HepG2 (cell line): ENCODE data around the gene KPNA3. TPM values are rescaled to one million over a fixed set of nuclear protein-coding genes. Genes with fewer than 3 reads are reported as not detected.

Source experiments
- CHD4 ChIP-seq: fragments of 200-600 bp; sonication (generic); IDR thresholded peaks from 2 replicates; pipeline ENCODE4 v1.7.0; 2017; ENCODE audit warnings: mild to moderate bottlenecking, low read length, borderline replicate concordance
- FOSL1 ChIP-seq: sonication (generic); formaldehyde crosslinking; IDR thresholded peaks from 2 replicates; pipeline ENCODE4 v1.9.0; 2021; ENCODE audit warnings: missing genetic modification reagents, borderline replicate concordance
- HES4 ChIP-seq: sonication (generic); formaldehyde crosslinking; IDR thresholded peaks from 2 replicates; pipeline ENCODE4 v1.9.0; 2021; ENCODE audit warnings: mild to moderate bottlenecking, missing genetic modification reagents, borderline replicate concordance
- HHEX ChIP-seq: IDR thresholded peaks from 2 replicates; pipeline ENCODE4 v1.6.1; 2016; ENCODE audit warnings: control low read depth
- KAT7 ChIP-seq: IDR thresholded peaks from 2 replicates; pipeline ENCODE4 v1.6.1; 2018; ENCODE audit warnings: borderline replicate concordance, missing compliant biosample characterization
- KLF12 ChIP-seq: sonication (generic); formaldehyde crosslinking; IDR thresholded peaks from 2 replicates; pipeline ENCODE4 v1.4.0; 2020; ENCODE audit warnings: missing genetic modification reagents, borderline replicate concordance
- KMT2A ChIP-seq: sonication (generic); formaldehyde crosslinking; IDR thresholded peaks from 2 replicates; pipeline ENCODE4 v1.4.0; 2020; ENCODE audit warnings: missing genetic modification reagents
- MYC ChIP-seq: sonication (generic); formaldehyde crosslinking; IDR thresholded peaks from 2 replicates; pipeline ENCODE4 v1.9.0; 2021; ENCODE audit warnings: missing genetic modification reagents, borderline replicate concordance
- NCOA2 ChIP-seq: sonication (generic); formaldehyde crosslinking; IDR thresholded peaks from 2 replicates; pipeline ENCODE4 v1.8.0; 2022; ENCODE audit warnings: inconsistent platforms
- NFE2L1 ChIP-seq: sonication (generic); formaldehyde crosslinking; IDR thresholded peaks from 2 replicates; pipeline ENCODE4 v1.4.0; 2020; ENCODE audit warnings: missing genetic modification reagents, mild to moderate bottlenecking, borderline replicate concordance
- NFKBIZ ChIP-seq: IDR thresholded peaks from 2 replicates; pipeline ENCODE4 v1.6.1; 2018; ENCODE audit warnings: missing genetic modification reagents, missing compliant biosample characterization
- NFYB ChIP-seq: sonication (generic); formaldehyde crosslinking; IDR thresholded peaks from 2 replicates; pipeline ENCODE4 v1.4.0; 2020; ENCODE audit warnings: missing genetic modification reagents
- NKX3-1 ChIP-seq: sonication (generic); formaldehyde crosslinking; IDR thresholded peaks from 2 replicates; pipeline ENCODE4 v1.5.0; 2020; ENCODE audit warnings: missing genetic modification reagents
- PCBP1 ChIP-seq: fragments of 200-400 bp; formaldehyde crosslinking; IDR thresholded peaks from 2 replicates; pipeline ENCODE4 v1.6.1; 2017; ENCODE audit warnings: mild to moderate bottlenecking, low read depth, low read length, borderline replicate concordance
- PHF20 ChIP-seq: sonication (generic); formaldehyde crosslinking; IDR thresholded peaks from 2 replicates; pipeline ENCODE4 v1.5.0; 2020; ENCODE audit warnings: mild to moderate bottlenecking, missing genetic modification reagents
- PHF21A ChIP-seq: sonication (generic); formaldehyde crosslinking; IDR thresholded peaks from 2 replicates; pipeline ENCODE4 v1.5.0; 2020; ENCODE audit warnings: mild to moderate bottlenecking, missing genetic modification reagents
- POGZ ChIP-seq: sonication (generic); formaldehyde crosslinking; IDR thresholded peaks from 2 replicates; pipeline ENCODE4 v1.4.0; 2020; ENCODE audit warnings: mild to moderate bottlenecking, missing genetic modification reagents
- RFXANK ChIP-seq: IDR thresholded peaks from 2 replicates; pipeline ENCODE4 v1.6.1; 2016
- SNRNP70 ChIP-seq: fragments of 200-400 bp; formaldehyde crosslinking; IDR thresholded peaks from 2 replicates; pipeline ENCODE4 v1.6.1; 2017; ENCODE audit warnings: mild to moderate bottlenecking, low read depth, low read length, moderate library complexity
- YY1 ChIP-seq: IDR thresholded peaks from 2 replicates; pipeline ENCODE4 v1.6.1; 2011; ENCODE audit warnings: low read length, low read depth, moderate library complexity, mild to moderate bottlenecking; ENCODE audit not compliant: insufficient read depth, insufficient replicate concordance
- ZNF230 ChIP-seq: sonication (generic); formaldehyde crosslinking; IDR thresholded peaks from 2 replicates; pipeline ENCODE4 v1.4.0; 2020; ENCODE audit warnings: mild to moderate bottlenecking, missing genetic modification reagents
- ZNF350 ChIP-seq: sonication (generic); formaldehyde crosslinking; IDR thresholded peaks from 2 replicates; pipeline ENCODE4 v1.4.0; 2020; ENCODE audit warnings: mild to moderate bottlenecking, low read depth, missing genetic modification reagents, borderline replicate concordance
- ZNF354B ChIP-seq: sonication (generic); formaldehyde crosslinking; IDR thresholded peaks from 2 replicates; pipeline ENCODE4 v1.8.0; 2022; ENCODE audit warnings: mild to moderate bottlenecking, missing genetic modification reagents
- ZNF570 ChIP-seq: sonication (generic); formaldehyde crosslinking; IDR thresholded peaks from 2 replicates; pipeline ENCODE4 v1.4.0; 2020; ENCODE audit warnings: mild to moderate bottlenecking, missing genetic modification reagents, borderline replicate concordance
- ZNF709 ChIP-seq: sonication (generic); formaldehyde crosslinking; IDR thresholded peaks from 2 replicates; pipeline ENCODE4 v1.5.0; 2020; ENCODE audit warnings: mild to moderate bottlenecking, missing genetic modification reagents
- ZNF878 ChIP-seq: sonication (generic); formaldehyde crosslinking; IDR thresholded peaks from 2 replicates; pipeline ENCODE4 v1.8.1; 2023; ENCODE audit warnings: mild to moderate bottlenecking, missing genetic modification reagents, moderate library complexity
- ZNF879 ChIP-seq: sonication (generic); formaldehyde crosslinking; IDR thresholded peaks from 2 replicates; pipeline ENCODE4 v1.8.1; 2023; ENCODE audit warnings: missing genetic modification reagents
- polyA plus RNA-seq, 8 experiments: library from polyadenylated mRNA; depleted of rRNA in 3 of 8; stranded (reverse) in 7 of 8; unstranded in 1 of 8; fragments of >200 nt; fragmentation: Illumina TruSeq in 4 of 8; extraction: Trizol in 4 of 8; gene quantifications; 2 replicates each; pipeline versions ENCODE4 v1.2.1 to v1.2.3, GENCODE V29; 2011 to 2016; ENCODE audit warnings: low read depth in 4 of 8, missing spikeins in 1 of 8, mixed read lengths in 1 of 8; ENCODE audit not compliant: insufficient read depth in 1 of 8
- total RNA-seq, 5 experiments: library from RNA; depleted of rRNA; stranded (reverse); fragments of >200 nt; fragmentation: Illumina TruSeq; extraction: Trizol; gene quantifications; 2 replicates each; pipeline ENCODE4 v1.2.3, GENCODE V29; 2016; ENCODE audit warnings: low read depth in 1 of 5
- TF ChIP-seq, protein P1 (sequence below): sonication (generic); formaldehyde crosslinking; IDR thresholded peaks from 2 replicates; pipeline ENCODE4 v1.5.0; 2020; ENCODE audit warnings: missing genetic modification reagents
- TF ChIP-seq, protein P2 (sequence below): sonication (generic); formaldehyde crosslinking; IDR thresholded peaks from 2 replicates; pipeline ENCODE4 v1.8.0; 2022; ENCODE audit warnings: mild to moderate bottlenecking, missing genetic modification reagents, moderate library complexity
- TF ChIP-seq, protein P3 (sequence below): sonication (generic); formaldehyde crosslinking; IDR thresholded peaks from 2 replicates; pipeline ENCODE4 v1.4.0; 2020; ENCODE audit warnings: missing genetic modification reagents

KPNA3 gene
- total and polyA plus RNA-seq, 2 of the 13 experiments (the other 11 are each of a cell fraction or from before 2014, with no cell fraction given) = 13.0 to 28.9 TPM

DNA sequence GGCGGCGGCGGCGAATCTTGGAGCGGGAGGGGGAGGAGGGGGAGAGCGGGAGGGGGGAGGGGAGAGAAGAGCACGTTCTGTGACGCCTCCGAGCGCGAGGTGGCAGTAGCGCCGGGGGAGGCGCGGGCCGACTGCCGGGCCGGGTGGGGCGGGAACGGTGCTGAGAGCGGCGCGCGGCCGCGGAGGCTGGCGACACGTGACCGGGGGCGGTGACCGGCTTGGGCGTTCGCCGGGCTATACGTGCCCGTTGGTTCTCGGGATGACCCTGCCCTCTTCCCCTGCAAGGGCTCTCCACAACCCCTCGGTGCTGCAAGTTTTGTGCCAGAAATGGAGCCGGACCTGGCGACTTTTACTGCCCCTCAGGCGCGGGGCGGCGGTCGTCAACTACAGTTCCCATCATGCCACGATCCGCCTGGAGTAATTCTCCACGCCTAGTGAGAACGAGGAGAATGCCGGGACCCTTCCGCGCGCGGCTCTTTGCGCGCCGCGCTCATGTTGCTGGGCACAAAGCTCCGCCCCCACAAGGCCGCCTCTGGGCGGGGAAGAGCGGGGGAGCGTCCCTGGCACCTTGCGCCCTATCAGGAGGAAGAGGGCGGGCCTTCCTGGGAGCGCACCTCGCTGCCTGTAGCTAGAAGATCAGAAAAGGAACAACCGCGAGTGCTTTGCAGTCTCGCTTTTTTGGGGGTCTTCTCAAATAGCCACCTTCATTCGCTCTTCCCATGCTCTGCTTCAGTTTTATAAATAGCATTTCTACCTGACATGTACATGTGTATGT, at the start of gene KPNA3 (continued):
- TF ChIP-seq MYC (peak; percentile 82), YY1 (peak; percentile 72), ZNF570 (CRISPR knock-in tag) (no peak), NCOA2 (CRISPR knock-in tag) (peak; percentile 56), KAT7 (CRISPR knock-in tag) (no peak; the same call in 1 of the 2 replicates), RFXANK (CRISPR knock-in tag) (no peak), ZNF709 (CRISPR knock-in tag) (peak; percentile 85; the same call in 1 of the 2 replicates), FOSL1 (CRISPR knock-in tag) (no peak), NKX3-1 (no peak), NFE2L1 (CRISPR knock-in tag) (no peak), HHEX (CRISPR knock-in tag) (no peak), CHD4 (no peak; the same call in 1 of the 2 replicates), KMT2A (CRISPR knock-in tag) (peak; percentile 80), ZNF878 (no peak), POGZ (CRISPR knock-in tag) (peak; percentile 71), ZNF230 (CRISPR knock-in tag) (peak; percentile 94; the same call in 1 of the 2 replicates), PHF20 (peak; percentile 62; the same call in 1 of the 2 replicates), PCBP1 (no peak), KLF12 (CRISPR knock-in tag) (peak; percentile 79; the same call in 1 of the 2 replicates), HES4 (peak; percentile 29; the same call in 1 of the 2 replicates), ZNF350 (CRISPR knock-in tag) (peak; percentile 34; the same call in 1 of the 2 replicates), SNRNP70 (no peak), NFKBIZ (CRISPR knock-in tag) (peak; percentile 54; the same call in 1 of the 2 replicates), PHF21A (peak; percentile 74), ZNF354B (CRISPR knock-in tag) (0 out of 2 replicates have a peak, but pooled peaks have one; percentile 16), NFYB (CRISPR knock-in tag) (peak; percentile 81), ZNF879 (CRISPR knock-in tag) (peak; percentile 71; the same call in 1 of the 2 replicates)
- TF ChIP-seq, protein P1, sequence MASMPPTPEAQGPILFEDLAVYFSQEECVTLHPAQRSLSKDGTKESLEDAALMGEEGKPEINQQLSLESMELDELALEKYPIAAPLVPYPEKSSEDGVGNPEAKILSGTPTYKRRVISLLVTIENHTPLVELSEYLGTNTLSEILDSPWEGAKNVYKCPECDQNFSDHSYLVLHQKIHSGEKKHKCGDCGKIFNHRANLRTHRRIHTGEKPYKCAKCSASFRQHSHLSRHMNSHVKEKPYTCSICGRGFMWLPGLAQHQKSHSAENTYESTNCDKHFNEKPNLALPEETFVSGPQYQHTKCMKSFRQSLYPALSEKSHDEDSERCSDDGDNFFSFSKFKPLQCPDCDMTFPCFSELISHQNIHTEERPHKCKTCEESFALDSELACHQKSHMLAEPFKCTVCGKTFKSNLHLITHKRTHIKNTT (CRISPR knock-in tag) = no peak
- TF ChIP-seq, protein P2, sequence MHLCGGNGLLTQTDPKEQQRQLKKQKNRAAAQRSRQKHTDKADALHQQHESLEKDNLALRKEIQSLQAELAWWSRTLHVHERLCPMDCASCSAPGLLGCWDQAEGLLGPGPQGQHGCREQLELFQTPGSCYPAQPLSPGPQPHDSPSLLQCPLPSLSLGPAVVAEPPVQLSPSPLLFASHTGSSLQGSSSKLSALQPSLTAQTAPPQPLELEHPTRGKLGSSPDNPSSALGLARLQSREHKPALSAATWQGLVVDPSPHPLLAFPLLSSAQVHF (CRISPR knock-in tag) = peak; percentile 51; the same call in 1 of the 2 replicates
- TF ChIP-seq, protein P3, sequence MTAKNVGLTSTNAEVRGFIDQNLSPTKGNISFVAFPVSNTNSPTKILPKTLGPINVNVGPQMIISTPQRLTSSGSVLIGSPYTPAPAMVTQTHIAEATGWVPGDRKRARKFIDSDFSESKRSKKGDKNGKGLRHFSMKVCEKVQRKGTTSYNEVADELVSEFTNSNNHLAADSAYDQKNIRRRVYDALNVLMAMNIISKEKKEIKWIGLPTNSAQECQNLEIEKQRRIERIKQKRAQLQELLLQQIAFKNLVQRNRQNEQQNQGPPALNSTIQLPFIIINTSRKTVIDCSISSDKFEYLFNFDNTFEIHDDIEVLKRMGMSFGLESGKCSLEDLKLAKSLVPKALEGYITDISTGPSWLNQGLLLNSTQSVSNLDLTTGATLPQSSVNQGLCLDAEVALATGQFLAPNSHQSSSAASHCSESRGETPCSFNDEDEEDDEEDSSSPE = peak; percentile 92
